H1 (cell line): ENCODE results near the gene MMP25. TPM values are rescaled to one million over a fixed set of nuclear protein-coding genes. Genes with fewer than 3 reads are reported as not detected.

ENCODE experiments used
- CTCF ChIA-PET: fragments of 300-600 bp; sonication (Branson Sonifier 250); formaldehyde crosslinking; loops from one replicate; lab custom pipeline; 2021; ENCODE audit not compliant: partially characterized antibody; lab: Charles Lee
- POLR2A ChIA-PET: fragments of 300-600 bp; sonication (Branson Sonifier 250); formaldehyde crosslinking; loops from one replicate; lab custom pipeline; 2021; ENCODE audit warnings: inconsistent platforms; ENCODE audit not compliant: partially characterized antibody; lab: Charles Lee
- DNase-seq, 2 experiments: peaks; one replicate each; pipeline versions ENCODE4 v3.0.0 to v3.0.0-alpha.2; 2010 to 2022; ENCODE audit warnings: low spot score in 2 of 2, low read depth in 1 of 2, mixed read lengths in 1 of 2
- FAIRE-seq: peaks from 2 replicates; lab custom pipeline; 2011; peaks lifted over from hg19 to GRCh38; lab: Jason Lieb, UNC
- H2AFZ ChIP-seq: 2 replicates; pipeline ENCODE4 v1.8.1; 2012; ENCODE audit warnings: low read length, inconsistent platforms
- H2AK5ac ChIP-seq: 2 replicates; pipeline ENCODE4 v1.6.1; 2013; ENCODE audit warnings: low read depth, low read length
- H2BK120ac ChIP-seq: replicated peaks from 2 replicates; pipeline ENCODE3; 2013; ENCODE audit warnings: low read depth, low read length, inconsistent platforms
- H2BK12ac ChIP-seq: 2 replicates; pipeline ENCODE4 v1.6.1; 2013; ENCODE audit warnings: low read depth, low read length
- H2BK15ac ChIP-seq: 2 replicates; pipeline ENCODE4 v1.6.1; 2013; ENCODE audit warnings: low read length
- H2BK20ac ChIP-seq: 2 replicates; pipeline ENCODE4 v1.6.1; 2013; ENCODE audit warnings: low read length
- H2BK5ac ChIP-seq: 2 replicates; pipeline ENCODE4 v1.6.1; 2013; ENCODE audit warnings: low read depth, low read length
- H3K14ac ChIP-seq: 2 replicates; pipeline ENCODE4 v1.6.1; 2013; ENCODE audit warnings: inconsistent platforms; ENCODE audit not compliant: insufficient read length
- H3K18ac ChIP-seq: 2 replicates; pipeline ENCODE4 v1.6.1; 2013; ENCODE audit warnings: low read length; ENCODE audit errors: extremely low read depth
- H3K23ac ChIP-seq: 2 replicates; pipeline ENCODE4 v1.6.1; 2013; ENCODE audit warnings: inconsistent platforms; ENCODE audit not compliant: insufficient read length
- H3K23me2 ChIP-seq: 2 replicates; pipeline ENCODE4 v1.6.1; 2013; ENCODE audit warnings: low read depth, low read length
- H3K27ac ChIP-seq: 2 replicates; pipeline ENCODE4 v1.6.1; 2011; ENCODE audit warnings: low read depth, low read length, inconsistent platforms
- H3K27me3 ChIP-seq, 4 experiments: replicated peaks in 1 of 4; 1 replicate in 1 of 4; 2 replicates in 3 of 4; pipeline versions ENCODE4 v1.6.1 to v1.8.1; 2011 to 2013; ENCODE audit warnings: low read length in 3 of 4, mild to moderate bottlenecking in 3 of 4, inconsistent platforms in 2 of 4, mixed read lengths in 2 of 4, moderate library complexity in 1 of 4; ENCODE audit not compliant: control insufficient read depth in 3 of 4, insufficient read depth in 3 of 4; ENCODE audit errors: extremely low read depth in 1 of 4
- H3K36me3 ChIP-seq, 4 experiments: 2 replicates each; pipeline versions ENCODE4 v1.6.1 to v1.8.1; 2011 to 2013; ENCODE audit warnings: mild to moderate bottlenecking in 4 of 4, low read length in 3 of 4, moderate library complexity in 2 of 4, control low read depth in 1 of 4, inconsistent platforms in 1 of 4; ENCODE audit not compliant: insufficient read depth in 4 of 4, control insufficient read depth in 2 of 4
- H3K4ac ChIP-seq: replicated peaks from 2 replicates; pipeline ENCODE3; 2013; ENCODE audit warnings: low read length, low read depth, mixed read lengths, inconsistent platforms; ENCODE audit not compliant: insufficient read length
- H3K4me1 ChIP-seq, 4 experiments: replicated peaks in 1 of 4; 1 replicate in 1 of 4; 2 replicates in 3 of 4; pipeline versions ENCODE4 v1.6.1 to v1.8.1; 2011 to 2013; ENCODE audit warnings: low read length in 3 of 4, inconsistent platforms in 2 of 4, mixed read lengths in 1 of 4; ENCODE audit not compliant: insufficient read depth in 4 of 4, control insufficient read depth in 3 of 4
- H3K4me2 ChIP-seq, 2 experiments: 2 replicates each; pipeline versions ENCODE4 v1.6.1 to v1.8.1; 2011 to 2013; ENCODE audit warnings: low read depth in 2 of 2, low read length in 2 of 2, control low read depth in 1 of 2, inconsistent platforms in 1 of 2, mild to moderate bottlenecking in 1 of 2; ENCODE audit not compliant: insufficient read depth in 1 of 2
- H3K4me3 ChIP-seq, 4 experiments: fragments of 200-600, 300-600 bp in 1 of 4; sonication (generic), shearing (Covaris generic), sonication (Bioruptor Twin) in 1 of 4; 2 replicates each; pipeline versions ENCODE4 v1.5.1 to v1.8.1; 2011 to 2016; ENCODE audit warnings: low read length in 4 of 4, low read depth in 3 of 4, control low read depth in 2 of 4, inconsistent platforms in 2 of 4, mild to moderate bottlenecking in 2 of 4, mixed read lengths in 1 of 4, moderate library complexity in 1 of 4; ENCODE audit not compliant: insufficient read depth in 2 of 4; ENCODE audit errors: extremely low read depth in 1 of 4
- H3K56ac ChIP-seq: replicated peaks from 2 replicates; pipeline ENCODE3; 2013; ENCODE audit warnings: low read depth, mild to moderate bottlenecking, mixed read lengths, low read length, inconsistent platforms; ENCODE audit not compliant: insufficient read length
- H3K79me1 ChIP-seq: 2 replicates; pipeline ENCODE4 v1.6.1; 2013; ENCODE audit warnings: low read depth, low read length, control low read depth
- H3K79me2 ChIP-seq, 2 experiments: 2 replicates each; pipeline versions ENCODE4 v1.6.1 to v1.8.1; 2012 to 2013; ENCODE audit warnings: low read length in 2 of 2, mild to moderate bottlenecking in 2 of 2, inconsistent platforms in 1 of 2; ENCODE audit not compliant: insufficient read depth in 2 of 2, control insufficient read depth in 1 of 2
- H3K9ac ChIP-seq, 4 experiments: replicated peaks in 1 of 4; 1 replicate in 1 of 4; 2 replicates in 3 of 4; pipeline versions ENCODE4 v1.6.1 to v1.8.1; 2011 to 2013; ENCODE audit warnings: low read depth in 3 of 4, low read length in 3 of 4, control low read depth in 2 of 4, mild to moderate bottlenecking in 2 of 4, moderate library complexity in 2 of 4, inconsistent platforms in 1 of 4; ENCODE audit errors: extremely low read depth in 1 of 4
- H3K9me3 ChIP-seq, 2 experiments: 2 replicates each; pipeline versions ENCODE4 v1.6.1 to v1.8.1; 2012 to 2013; ENCODE audit warnings: mild to moderate bottlenecking in 2 of 2, moderate library complexity in 2 of 2, control low read depth in 1 of 2, inconsistent platforms in 1 of 2, low read depth in 1 of 2, low read length in 1 of 2, mixed read lengths in 1 of 2; ENCODE audit not compliant: insufficient read depth in 2 of 2
- H4K20me1 ChIP-seq, 2 experiments: replicated peaks in 1 of 2; 2 replicates each; pipeline versions ENCODE3 to v1.8.1; 2011 to 2013; ENCODE audit warnings: inconsistent platforms in 2 of 2, low read length in 2 of 2, mild to moderate bottlenecking in 1 of 2; ENCODE audit not compliant: insufficient read depth in 2 of 2, control insufficient read depth in 1 of 2
- H4K5ac ChIP-seq: 2 replicates; pipeline ENCODE4 v1.6.1; 2013; ENCODE audit warnings: low read length, low read depth, mixed read lengths, inconsistent platforms; ENCODE audit not compliant: insufficient read length
- H4K8ac ChIP-seq: 2 replicates; pipeline ENCODE4 v1.8.0; 2013; ENCODE audit warnings: mild to moderate bottlenecking, moderate library complexity, low read length, inconsistent platforms; ENCODE audit not compliant: insufficient read depth; ENCODE audit errors: extremely low read depth
- H4K91ac ChIP-seq: replicated peaks from 2 replicates; pipeline ENCODE3; 2013; ENCODE audit warnings: low read length, mixed read lengths, inconsistent platforms; ENCODE audit not compliant: insufficient read length
- ASH2L ChIP-seq: fragments of 200-600, 300-600 bp; sonication (generic); IDR thresholded peaks from one replicate; pipeline ENCODE4 v1.7.1; 2017; ENCODE audit warnings: low read length
- CBX5 ChIP-seq: fragments of 300-800, 300-1000 bp; sonication (generic); IDR thresholded peaks from 2 replicates; pipeline ENCODE4 v1.7.1; 2016; ENCODE audit warnings: antibody characterized with exemption, low read length, low read depth
- E2F6 ChIP-seq: IDR thresholded peaks from 2 replicates; pipeline ENCODE4 v1.6.1; 2012; ENCODE audit warnings: inconsistent platforms
- PHF8 ChIP-seq: fragments of 200-600 bp; sonication (generic); conservative IDR thresholded peaks from 2 replicates; pipeline ENCODE4 v1.7.1; 2012; ENCODE audit warnings: low read depth, mild to moderate bottlenecking, inconsistent platforms, low read length, moderate library complexity
- RAD21 ChIP-seq, 2 experiments: IDR thresholded peaks in 1 of 2; conservative IDR thresholded peaks in 1 of 2; 2 replicates each; pipeline ENCODE4 v1.6.1; 2011; ENCODE audit warnings: low read depth in 2 of 2, low read length in 2 of 2, improper control_type of control experiment in 1 of 2, inconsistent platforms in 1 of 2, mild to moderate bottlenecking in 1 of 2, moderate library complexity in 1 of 2
- RFX5 ChIP-seq: IDR thresholded peaks from 2 replicates; pipeline ENCODE4 v1.6.1; 2011; ENCODE audit warnings: low read depth, low read length, improper control_type of control experiment, borderline replicate concordance
- RXRA ChIP-seq: IDR thresholded peaks from 2 replicates; pipeline ENCODE4 v1.6.1; 2011; ENCODE audit warnings: low read depth, mild to moderate bottlenecking, low read length, moderate library complexity; ENCODE audit not compliant: insufficient read depth
- SAP30 ChIP-seq: fragments of 300-600 bp; sonication (generic); IDR thresholded peaks from 2 replicates; pipeline ENCODE4 v1.7.1; 2012; ENCODE audit warnings: low read length, moderate library complexity, mild to moderate bottlenecking, inconsistent platforms; ENCODE audit not compliant: insufficient read depth, insufficient replicate concordance
- SUZ12 ChIP-seq: fragments of 200-600 bp; sonication (generic); IDR thresholded peaks from 2 replicates; pipeline ENCODE4 v1.6.1; 2012; ENCODE audit warnings: mild to moderate bottlenecking, inconsistent platforms, low read length, moderate library complexity, mixed read lengths
- TAF7 ChIP-seq: optimal IDR thresholded peaks from 2 replicates; pipeline ENCODE3; 2011; ENCODE audit warnings: low read depth, mild to moderate bottlenecking, inconsistent platforms, low read length, moderate library complexity, borderline replicate concordance
- TCF12 ChIP-seq: IDR thresholded peaks from 2 replicates; pipeline ENCODE4 v1.6.1; 2011; ENCODE audit warnings: low read depth, mild to moderate bottlenecking, low read length
- TEAD4 ChIP-seq: IDR thresholded peaks from 2 replicates; pipeline ENCODE4 v1.6.1; 2012; ENCODE audit warnings: low read depth, low read length, inconsistent platforms, mixed read lengths
- WGBS, 2 experiments: shearing (Covaris generic) in 1 of 2; methylation state at CpG; one replicate each; pipeline versions ENCODE4 v1.1.6 to v1.1.7; 2013 to 2015; ENCODE audit warnings: low lambda C conversion rate in 2 of 2, mixed read lengths in 2 of 2, inconsistent platforms in 1 of 2, low coverage in 1 of 2, missing lambda C conversion rate in 1 of 2; ENCODE audit not compliant: insufficient replicate concordance in 2 of 2, insufficient coverage in 1 of 2, insufficient read length in 1 of 2; ENCODE audit errors: extremely low coverage in 1 of 2, missing lambda C conversion rate in 1 of 2; 5-methylcytosine and 5-hydroxymethylcytosine counted together
- polyA plus RNA-seq, 7 experiments: library from polyadenylated mRNA; depleted of rRNA in 3 of 7; stranded (reverse) in 5 of 7; unstranded in 2 of 7; fragments of >200 nt in 5 of 7; fragments of 200-250 nt in 2 of 7; gene quantifications; 1 replicate in 5 of 7; 2 replicates in 1 of 7; 4 replicates in 1 of 7; pipeline versions ENCODE4 v1.2.1 to v1.2.3, GENCODE V29; 2011 to 2013; ENCODE audit warnings: missing spikeins in 2 of 7, mixed read lengths in 2 of 7
- total RNA-seq: library from RNA; stranded (reverse); fragmentation: NEBNext Ultra II Directional; extraction: Animal tissue kit (Norgen Biotek cat#: 25700); gene quantifications from 2 replicates; pipeline ENCODE4 v1.2.1, GENCODE V29; 2021

The MMP25 gene
- total and polyA plus RNA-seq, 2 of the 8 experiments (the other 6 are each of a cell fraction or from before 2014, with no cell fraction given) = 7.7 to 26.7 TPM

- Histone ChIP-seq H3K9me3 (no peaks in the 10 kb centered on the region), H3K18ac (no peak overlapping the region), H2BK15ac (no peak overlapping the region), H3K4me1 (peaks cover 0 to 26% (median 10%) of the 10 kb centered on the region in 4 experiments; a peak in 6 of 7 replicates), H3K9ac (no peak overlapping the region; a peak in 1 of 7 replicates), H2AK5ac (no peak overlapping the region), H3K36me3 (no peaks in the 10 kb centered on the region), H3K23ac (no peak overlapping the region), H2BK20ac (no peak overlapping the region), H2BK5ac (no peak overlapping the region), H3K79me2 (no peaks in the 10 kb centered on the region), H4K91ac (no peak overlapping the region), H2BK120ac (no peak overlapping the region), H4K20me1 (peaks cover 0 to 2% of the 10 kb centered on the region in 2 experiments), H3K4me3 (no peak overlapping the region), H3K27me3 (no peaks in the 10 kb centered on the region), H2BK12ac (no peak overlapping the region), H3K56ac (no peak overlapping the region), H3K79me1 (no peaks in the 10 kb centered on the region), H3K23me2 (peaks cover 2% of the 10 kb centered on the region), H4K5ac (no peak overlapping the region), H4K8ac (no peak overlapping the region), H3K27ac (no peak overlapping the region), H2AFZ (no peak overlapping the region), H3K4ac (no peak overlapping the region), H3K4me2 (no peak overlapping the region), H3K14ac (no peak overlapping the region)
- FAIRE-seq = no peak
- ChIA-PET CTCF (interaction anchor here (0.9 to 17.3 kb wide), 6 partner anchors 10 to 36 kb away, joined by 3 to 639 read pairs (median 8); partner anchors contain the start of genes BICDL2, CLDN6, HCFC1R1 and KREMEN2), POLR2A (interaction anchor here (1.0 to 35.7 kb wide), 7 partner anchors 10 to 98 kb away, joined by 3 to 1808 read pairs (median 11); partner anchors contain the start of genes BICDL2, CLDN6, CLDN9 and HCFC1R1)
- no peak for DNase-seq
- WGBS, 2 experiments = 91% methylated on average over 5 of the region's 6 CpGs; no CpG with 5 or more reads in 1 of the 2 experiments
- TF ChIP-seq E2F6 (no peak), TCF12 (no peak), PHF8 (no peak), CBX5 (no peak), RFX5 (no peak), ASH2L (no peak), TEAD4 (no peak), TAF7 (no peak), SAP30 (no peak), SUZ12 (no peak), RXRA (no peak), RAD21 (IDR thresholded peaks at IDR 0.05 in 1 of 2, conservative IDR thresholded peaks at IDR 0.05 in 1 of 2; ENCODE audit: low read depth in 2 of 2, low read length in 2 of 2) (no peak)
Measured at GRCh38 chr16:2999929-3000328, 46.4 kb upstream of the MMP25 start.
